HepG2 (cell line): Measurements from ENCODE around the gene ZNF527. TPM values are rescaled to one million over a fixed set of nuclear protein-coding genes. Genes with fewer than 3 reads are reported as not detected.

Experiments
- CAMTA2 ChIP-seq: sonication (generic); formaldehyde crosslinking; IDR thresholded peaks from 2 replicates; pipeline ENCODE4 v1.4.0; 2020; ENCODE audit warnings: mild to moderate bottlenecking, missing genetic modification reagents, borderline replicate concordance
- CHCHD3 ChIP-seq: sonication (generic); formaldehyde crosslinking; IDR thresholded peaks from 2 replicates; pipeline ENCODE4 v1.8.0; 2022; ENCODE audit warnings: mild to moderate bottlenecking, missing genetic modification reagents, moderate library complexity
- FOSL2 ChIP-seq: sonication (generic); formaldehyde crosslinking; IDR thresholded peaks from 2 replicates; pipeline ENCODE4 v1.4.0; 2020; ENCODE audit warnings: missing genetic modification reagents
- MED1 ChIP-seq: sonication (generic); formaldehyde crosslinking; IDR thresholded peaks from 2 replicates; pipeline ENCODE4 v1.4.0; 2020; ENCODE audit warnings: missing genetic modification reagents
- MYC ChIP-seq: sonication (generic); formaldehyde crosslinking; IDR thresholded peaks from 2 replicates; pipeline ENCODE4 v1.9.0; 2021; ENCODE audit warnings: missing genetic modification reagents, borderline replicate concordance
- PAWR ChIP-seq: sonication (generic); formaldehyde crosslinking; IDR thresholded peaks from 2 replicates; pipeline ENCODE4 v1.4.0; 2020; ENCODE audit warnings: missing genetic modification reagents, mild to moderate bottlenecking, borderline replicate concordance
- RAD51 ChIP-seq: fragments of 450-650 bp; IDR thresholded peaks from 2 replicates; pipeline ENCODE4 v1.6.1; 2016; ENCODE audit warnings: borderline replicate concordance
- RXRB ChIP-seq: IDR thresholded peaks from 2 replicates; pipeline ENCODE4 v1.6.1; 2016; ENCODE audit warnings: borderline replicate concordance, missing genetic modification reagents, missing compliant biosample characterization
- SOX5 ChIP-seq: IDR thresholded peaks from 2 replicates; pipeline ENCODE4 v1.6.1; 2016; ENCODE audit warnings: borderline replicate concordance
- ZKSCAN8 ChIP-seq: IDR thresholded peaks from 2 replicates; pipeline ENCODE4 v1.6.1; 2016; ENCODE audit warnings: borderline replicate concordance, missing genetic modification reagents, missing compliant biosample characterization
- ZNF124 ChIP-seq: sonication (generic); formaldehyde crosslinking; IDR thresholded peaks from 2 replicates; pipeline ENCODE4 v1.4.0; 2020; ENCODE audit warnings: missing genetic modification reagents
- ZNF546 ChIP-seq: sonication (generic); formaldehyde crosslinking; conservative IDR thresholded peaks from 2 replicates; pipeline ENCODE4 v1.8.1; 2023; ENCODE audit warnings: mild to moderate bottlenecking, missing genetic modification reagents
- ZNF781 ChIP-seq: sonication (generic); formaldehyde crosslinking; IDR thresholded peaks from 2 replicates; pipeline ENCODE4 v1.5.1; 2020; ENCODE audit warnings: borderline replicate concordance, mild to moderate bottlenecking, missing genetic modification reagents; ENCODE audit errors: not compliant biosample characterization
- polyA plus RNA-seq, 8 experiments: library from polyadenylated mRNA; depleted of rRNA in 3 of 8; stranded (reverse) in 7 of 8; unstranded in 1 of 8; fragments of >200 nt; fragmentation: Illumina TruSeq in 4 of 8; extraction: Trizol in 4 of 8; gene quantifications; 2 replicates each; pipeline versions ENCODE4 v1.2.1 to v1.2.3, GENCODE V29; 2011 to 2016; ENCODE audit warnings: low read depth in 4 of 8, missing spikeins in 1 of 8, mixed read lengths in 1 of 8; ENCODE audit not compliant: insufficient read depth in 1 of 8
- total RNA-seq, 5 experiments: library from RNA; depleted of rRNA; stranded (reverse); fragments of >200 nt; fragmentation: Illumina TruSeq; extraction: Trizol; gene quantifications; 2 replicates each; pipeline ENCODE4 v1.2.3, GENCODE V29; 2016; ENCODE audit warnings: low read depth in 1 of 5
- TF ChIP-seq, protein P1 (sequence below): sonication (generic); formaldehyde crosslinking; IDR thresholded peaks from 2 replicates; pipeline ENCODE4 v1.5.1; 2020; ENCODE audit warnings: missing genetic modification reagents, mild to moderate bottlenecking, borderline replicate concordance
- TF ChIP-seq, protein P2 (sequence below): IDR thresholded peaks from 2 replicates; pipeline ENCODE4 v1.4.0; 2020; ENCODE audit warnings: mild to moderate bottlenecking, missing genetic modification reagents
- TF ChIP-seq, protein P3 (sequence below), 2 experiments: sonication (generic) in 1 of 2; formaldehyde crosslinking in 1 of 2; IDR thresholded peaks; 2 replicates each; pipeline versions ENCODE4 v1.6.1 to v1.9.0; 2014 to 2022; ENCODE audit warnings: antibody characterized with exemption in 1 of 2, borderline replicate concordance in 1 of 2, inconsistent platforms in 1 of 2, low read depth in 1 of 2, missing genetic modification reagents in 1 of 2

The ZNF527 gene
- total and polyA plus RNA-seq, 2 of the 13 experiments (the other 11 are each of a cell fraction or from before 2014, with no cell fraction given): 1.0 to 3.5 TPM

DNA sequence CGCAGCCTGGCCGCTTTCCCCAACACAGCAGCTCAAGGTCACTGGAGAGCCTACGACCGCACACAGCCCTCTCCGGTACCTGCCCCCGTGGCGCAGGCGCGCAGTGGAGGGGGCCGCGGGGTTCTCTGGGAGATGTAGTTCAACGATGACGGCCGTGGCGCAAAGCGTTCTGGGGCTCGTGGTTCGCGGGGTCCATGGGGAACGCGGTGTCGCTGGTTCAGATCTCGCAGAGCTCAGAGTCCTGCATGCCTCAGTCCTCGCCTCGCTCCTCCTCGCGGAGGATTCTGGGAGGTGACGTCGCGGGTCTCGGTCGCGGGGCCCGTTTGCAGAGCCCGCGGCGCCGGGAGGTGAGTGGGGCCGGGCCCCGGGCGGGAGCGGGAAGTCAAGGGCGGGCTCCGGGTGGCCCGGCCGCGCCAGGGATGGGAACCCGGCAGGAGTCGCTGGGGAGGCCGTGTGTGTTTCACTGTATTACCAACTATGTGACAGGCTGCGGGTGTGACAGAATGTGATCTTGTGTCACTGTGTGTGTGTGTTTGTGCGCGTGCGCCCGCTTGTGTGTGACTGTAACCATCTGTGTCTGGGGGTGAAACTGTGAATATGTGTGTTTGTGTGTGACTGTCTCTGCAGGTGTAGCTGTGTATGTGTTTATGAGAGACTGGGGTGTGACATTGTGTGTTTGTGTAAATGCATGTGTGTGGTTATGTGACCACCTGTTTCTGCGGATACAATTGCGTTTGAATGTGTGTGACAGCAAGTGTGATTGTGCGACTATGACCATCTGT, at the start of gene ZNF527 (continued):
- TF ChIP-seq CAMTA2 (peak; percentile 59; the same call in 1 of the 2 replicates), ZKSCAN8 (CRISPR knock-in tag) (peak; percentile 43; the same call in 1 of the 2 replicates), ZNF546 (CRISPR knock-in tag) (0 out of 2 replicates have a peak, but pooled peaks have one; percentile 65), SOX5 (peak; percentile 32), RXRB (CRISPR knock-in tag) (peak; percentile 36; the same call in 1 of the 2 replicates), ZNF124 (CRISPR knock-in tag) (0 out of 2 replicates have a peak, but pooled peaks have one; percentile 29), MED1 (CRISPR knock-in tag) (peak; percentile 76), PAWR (CRISPR knock-in tag) (0 out of 2 replicates have a peak, but pooled peaks have one; percentile 45), MYC (CRISPR knock-in tag) (peak; percentile 90), RAD51 (no peak), CHCHD3 (CRISPR knock-in tag) (no peak; the same call in 1 of the 2 replicates), FOSL2 (CRISPR knock-in tag) (peak; percentile 56; the same call in 1 of the 2 replicates), ZNF781 (CRISPR knock-in tag) (no peak)
- TF ChIP-seq, protein P1, sequence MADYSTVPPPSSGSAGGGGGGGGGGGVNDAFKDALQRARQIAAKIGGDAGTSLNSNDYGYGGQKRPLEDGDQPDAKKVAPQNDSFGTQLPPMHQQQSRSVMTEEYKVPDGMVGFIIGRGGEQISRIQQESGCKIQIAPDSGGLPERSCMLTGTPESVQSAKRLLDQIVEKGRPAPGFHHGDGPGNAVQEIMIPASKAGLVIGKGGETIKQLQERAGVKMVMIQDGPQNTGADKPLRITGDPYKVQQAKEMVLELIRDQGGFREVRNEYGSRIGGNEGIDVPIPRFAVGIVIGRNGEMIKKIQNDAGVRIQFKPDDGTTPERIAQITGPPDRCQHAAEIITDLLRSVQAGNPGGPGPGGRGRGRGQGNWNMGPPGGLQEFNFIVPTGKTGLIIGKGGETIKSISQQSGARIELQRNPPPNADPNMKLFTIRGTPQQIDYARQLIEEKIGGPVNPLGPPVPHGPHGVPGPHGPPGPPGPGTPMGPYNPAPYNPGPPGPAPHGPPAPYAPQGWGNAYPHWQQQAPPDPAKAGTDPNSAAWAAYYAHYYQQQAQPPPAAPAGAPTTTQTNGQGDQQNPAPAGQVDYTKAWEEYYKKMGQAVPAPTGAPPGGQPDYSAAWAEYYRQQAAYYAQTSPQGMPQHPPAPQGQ (CRISPR knock-in tag): no peak
- TF ChIP-seq, protein P2, sequence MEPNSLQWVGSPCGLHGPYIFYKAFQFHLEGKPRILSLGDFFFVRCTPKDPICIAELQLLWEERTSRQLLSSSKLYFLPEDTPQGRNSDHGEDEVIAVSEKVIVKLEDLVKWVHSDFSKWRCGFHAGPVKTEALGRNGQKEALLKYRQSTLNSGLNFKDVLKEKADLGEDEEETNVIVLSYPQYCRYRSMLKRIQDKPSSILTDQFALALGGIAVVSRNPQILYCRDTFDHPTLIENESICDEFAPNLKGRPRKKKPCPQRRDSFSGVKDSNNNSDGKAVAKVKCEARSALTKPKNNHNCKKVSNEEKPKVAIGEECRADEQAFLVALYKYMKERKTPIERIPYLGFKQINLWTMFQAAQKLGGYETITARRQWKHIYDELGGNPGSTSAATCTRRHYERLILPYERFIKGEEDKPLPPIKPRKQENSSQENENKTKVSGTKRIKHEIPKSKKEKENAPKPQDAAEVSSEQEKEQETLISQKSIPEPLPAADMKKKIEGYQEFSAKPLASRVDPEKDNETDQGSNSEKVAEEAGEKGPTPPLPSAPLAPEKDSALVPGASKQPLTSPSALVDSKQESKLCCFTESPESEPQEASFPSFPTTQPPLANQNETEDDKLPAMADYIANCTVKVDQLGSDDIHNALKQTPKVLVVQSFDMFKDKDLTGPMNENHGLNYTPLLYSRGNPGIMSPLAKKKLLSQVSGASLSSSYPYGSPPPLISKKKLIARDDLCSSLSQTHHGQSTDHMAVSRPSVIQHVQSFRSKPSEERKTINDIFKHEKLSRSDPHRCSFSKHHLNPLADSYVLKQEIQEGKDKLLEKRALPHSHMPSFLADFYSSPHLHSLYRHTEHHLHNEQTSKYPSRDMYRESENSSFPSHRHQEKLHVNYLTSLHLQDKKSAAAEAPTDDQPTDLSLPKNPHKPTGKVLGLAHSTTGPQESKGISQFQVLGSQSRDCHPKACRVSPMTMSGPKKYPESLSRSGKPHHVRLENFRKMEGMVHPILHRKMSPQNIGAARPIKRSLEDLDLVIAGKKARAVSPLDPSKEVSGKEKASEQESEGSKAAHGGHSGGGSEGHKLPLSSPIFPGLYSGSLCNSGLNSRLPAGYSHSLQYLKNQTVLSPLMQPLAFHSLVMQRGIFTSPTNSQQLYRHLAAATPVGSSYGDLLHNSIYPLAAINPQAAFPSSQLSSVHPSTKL (CRISPR knock-in tag): peak; percentile 63
- TF ChIP-seq, protein P3, sequence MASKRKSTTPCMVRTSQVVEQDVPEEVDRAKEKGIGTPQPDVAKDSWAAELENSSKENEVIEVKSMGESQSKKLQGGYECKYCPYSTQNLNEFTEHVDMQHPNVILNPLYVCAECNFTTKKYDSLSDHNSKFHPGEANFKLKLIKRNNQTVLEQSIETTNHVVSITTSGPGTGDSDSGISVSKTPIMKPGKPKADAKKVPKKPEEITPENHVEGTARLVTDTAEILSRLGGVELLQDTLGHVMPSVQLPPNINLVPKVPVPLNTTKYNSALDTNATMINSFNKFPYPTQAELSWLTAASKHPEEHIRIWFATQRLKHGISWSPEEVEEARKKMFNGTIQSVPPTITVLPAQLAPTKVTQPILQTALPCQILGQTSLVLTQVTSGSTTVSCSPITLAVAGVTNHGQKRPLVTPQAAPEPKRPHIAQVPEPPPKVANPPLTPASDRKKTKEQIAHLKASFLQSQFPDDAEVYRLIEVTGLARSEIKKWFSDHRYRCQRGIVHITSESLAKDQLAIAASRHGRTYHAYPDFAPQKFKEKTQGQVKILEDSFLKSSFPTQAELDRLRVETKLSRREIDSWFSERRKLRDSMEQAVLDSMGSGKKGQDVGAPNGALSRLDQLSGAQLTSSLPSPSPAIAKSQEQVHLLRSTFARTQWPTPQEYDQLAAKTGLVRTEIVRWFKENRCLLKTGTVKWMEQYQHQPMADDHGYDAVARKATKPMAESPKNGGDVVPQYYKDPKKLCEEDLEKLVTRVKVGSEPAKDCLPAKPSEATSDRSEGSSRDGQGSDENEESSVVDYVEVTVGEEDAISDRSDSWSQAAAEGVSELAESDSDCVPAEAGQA (IDR thresholded peaks at IDR 0.05; ENCODE audit: low read depth): 0 out of 2 replicates have a peak, but pooled peaks have one; percentile 48
- TF ChIP-seq, protein P3 (CRISPR knock-in tag; IDR thresholded peaks at IDR 0.05; ENCODE audit: borderline replicate concordance): 0 out of 2 replicates have a peak, but pooled peaks have one; percentile 63
